GM06990 (cell line): ENCODE results near the gene WNT4.

Source experiments
- DNase-seq: peaks from one replicate; pipeline ENCODE4 v3.0.0-alpha.2; 2011; ENCODE audit not compliant: insufficient read length; ENCODE audit errors: extremely low read depth
- H3K27me3 ChIP-seq: replicated peaks from 2 replicates; pipeline ENCODE4 v1.6.0; 2011; ENCODE audit warnings: low read length; ENCODE audit not compliant: control insufficient read depth, insufficient read depth
- H3K36me3 ChIP-seq: 2 replicates; pipeline ENCODE4 v1.5.1; 2011; ENCODE audit warnings: low read length; ENCODE audit not compliant: control insufficient read depth, insufficient read depth
- H3K4me3 ChIP-seq: replicated peaks from 2 replicates; pipeline ENCODE4 v1.5.1; 2011; ENCODE audit warnings: low read depth, mild to moderate bottlenecking, control low read depth, low read length
- TF ChIP-seq, protein P1 (sequence below): IDR thresholded peaks from 2 replicates; pipeline ENCODE4 v1.5.1; 2011; ENCODE audit warnings: low read length, control low read depth, mild to moderate bottlenecking, inconsistent platforms; ENCODE audit not compliant: insufficient read depth, poor library complexity, severe bottlenecking

The WNT4 gene

DNA sequence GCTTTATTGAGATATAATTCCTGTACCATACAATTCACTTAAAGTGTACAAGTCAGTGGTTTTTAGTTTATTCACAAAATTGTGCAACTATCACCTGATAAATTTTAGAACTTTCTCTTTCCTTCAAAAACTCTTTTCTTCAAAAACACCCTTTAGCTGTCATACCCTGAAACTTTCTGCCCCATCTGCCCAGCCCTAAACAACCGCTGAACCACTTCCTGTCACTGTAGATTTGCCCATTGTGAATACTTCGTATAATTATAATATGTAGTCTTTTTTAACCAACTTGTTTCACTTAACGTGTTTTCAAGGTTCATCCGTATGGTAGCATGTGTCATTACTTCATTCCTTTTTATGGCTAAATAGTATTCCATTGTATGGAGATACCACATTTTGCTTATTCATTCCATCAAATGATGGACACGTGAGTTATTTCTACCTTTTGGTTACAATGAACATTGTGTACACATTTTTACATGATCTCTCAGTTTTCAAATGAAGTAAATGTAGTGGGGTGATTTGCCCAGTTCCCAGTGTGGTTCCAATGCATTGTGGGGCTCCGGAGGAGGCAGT is 37.9 kb downstream of the WNT4 start:
- TF ChIP-seq, protein P1, sequence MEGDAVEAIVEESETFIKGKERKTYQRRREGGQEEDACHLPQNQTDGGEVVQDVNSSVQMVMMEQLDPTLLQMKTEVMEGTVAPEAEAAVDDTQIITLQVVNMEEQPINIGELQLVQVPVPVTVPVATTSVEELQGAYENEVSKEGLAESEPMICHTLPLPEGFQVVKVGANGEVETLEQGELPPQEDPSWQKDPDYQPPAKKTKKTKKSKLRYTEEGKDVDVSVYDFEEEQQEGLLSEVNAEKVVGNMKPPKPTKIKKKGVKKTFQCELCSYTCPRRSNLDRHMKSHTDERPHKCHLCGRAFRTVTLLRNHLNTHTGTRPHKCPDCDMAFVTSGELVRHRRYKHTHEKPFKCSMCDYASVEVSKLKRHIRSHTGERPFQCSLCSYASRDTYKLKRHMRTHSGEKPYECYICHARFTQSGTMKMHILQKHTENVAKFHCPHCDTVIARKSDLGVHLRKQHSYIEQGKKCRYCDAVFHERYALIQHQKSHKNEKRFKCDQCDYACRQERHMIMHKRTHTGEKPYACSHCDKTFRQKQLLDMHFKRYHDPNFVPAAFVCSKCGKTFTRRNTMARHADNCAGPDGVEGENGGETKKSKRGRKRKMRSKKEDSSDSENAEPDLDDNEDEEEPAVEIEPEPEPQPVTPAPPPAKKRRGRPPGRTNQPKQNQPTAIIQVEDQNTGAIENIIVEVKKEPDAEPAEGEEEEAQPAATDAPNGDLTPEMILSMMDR = no peak
- no peaks in the 10 kb centered on the region for H3K27me3 ChIP-seq
- peaks cover 14% of the 10 kb centered on the region for H3K36me3 ChIP-seq

DNA sequence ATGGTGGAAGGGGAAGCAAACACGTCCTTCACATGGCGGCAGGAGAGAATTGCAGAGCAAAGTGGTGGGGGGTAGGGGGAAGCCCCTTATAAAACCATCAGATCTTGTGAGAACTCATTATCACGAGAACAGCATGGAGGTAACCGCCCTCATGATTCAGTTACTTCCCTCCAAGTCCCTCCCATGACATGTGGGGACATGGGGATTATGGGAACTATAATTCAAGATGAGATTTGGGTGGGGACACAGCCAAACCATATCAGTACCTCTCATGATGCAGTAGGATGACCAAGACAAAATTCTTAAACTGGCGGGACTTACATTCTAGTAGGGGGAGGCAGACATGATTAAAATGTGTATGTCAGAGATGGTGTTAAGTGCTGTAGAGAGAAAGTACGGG is 38.8 kb downstream of the WNT4 start:
- TF ChIP-seq, protein P1 = no peak
- Histone ChIP-seq H3K4me3 (no peak overlapping the region), H3K27me3 (no peaks in the 10 kb centered on the region), H3K36me3 (peaks cover 14% of the 10 kb centered on the region)
- DNase-seq = no peak

More for the DNA sequence above, 37.9 kb downstream of the WNT4 start:
- H3K4me3 ChIP-seq = no peak overlapping the region
- no peak for DNase-seq

DNA sequence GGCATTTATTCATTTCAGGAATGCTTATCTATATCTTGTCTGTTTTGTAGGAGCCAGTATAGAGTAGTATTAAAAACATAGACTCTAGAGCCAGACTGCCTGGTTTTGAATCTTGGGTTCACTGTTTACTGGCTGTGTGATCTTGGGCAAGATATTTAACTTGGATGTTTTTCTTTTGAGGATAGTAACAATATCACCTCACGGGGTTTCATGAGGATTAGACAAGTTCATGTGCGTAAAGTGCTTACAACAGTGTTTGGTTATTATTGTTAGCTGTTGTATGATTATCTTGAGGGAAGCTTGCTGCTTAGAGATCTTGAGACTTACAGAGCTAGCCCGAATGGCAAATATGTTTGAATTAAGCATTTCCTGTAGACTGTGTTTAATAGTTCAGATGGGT is 40.2 kb downstream of the WNT4 start:
- peaks cover 13% of the 10 kb centered on the region for H3K36me3 ChIP-seq
- no peak for DNase-seq
- H3K27me3 ChIP-seq = no peaks in the 10 kb centered on the region
- TF ChIP-seq, protein P1 = no peak
- no peak overlapping the region for H3K4me3 ChIP-seq

DNA sequence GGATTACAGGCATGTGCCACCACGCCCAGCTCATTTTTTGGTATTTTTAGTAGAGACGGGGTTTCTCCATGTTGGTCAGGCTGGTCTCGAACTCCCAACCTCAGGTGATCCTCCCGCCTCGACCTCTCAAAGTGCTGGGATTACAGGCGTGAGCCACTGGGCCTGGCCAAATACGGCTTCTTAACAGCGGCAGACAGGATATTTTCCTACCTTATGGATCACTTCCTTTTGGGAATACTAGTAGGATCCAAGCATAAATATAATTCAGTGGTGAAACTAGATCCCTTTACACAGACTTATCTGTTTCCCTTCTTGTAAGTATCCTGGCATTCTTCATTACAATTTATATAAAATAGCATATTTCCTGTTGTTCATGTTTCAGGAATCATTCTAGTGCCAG is 40.9 kb downstream of the WNT4 start:
- TF ChIP-seq, protein P1 = no peak
- no peak overlapping the region for H3K4me3 ChIP-seq
- DNase-seq = no peak
- peaks cover 12% of the 10 kb centered on the region for H3K36me3 ChIP-seq
- H3K27me3 ChIP-seq = no peaks in the 10 kb centered on the region

DNA sequence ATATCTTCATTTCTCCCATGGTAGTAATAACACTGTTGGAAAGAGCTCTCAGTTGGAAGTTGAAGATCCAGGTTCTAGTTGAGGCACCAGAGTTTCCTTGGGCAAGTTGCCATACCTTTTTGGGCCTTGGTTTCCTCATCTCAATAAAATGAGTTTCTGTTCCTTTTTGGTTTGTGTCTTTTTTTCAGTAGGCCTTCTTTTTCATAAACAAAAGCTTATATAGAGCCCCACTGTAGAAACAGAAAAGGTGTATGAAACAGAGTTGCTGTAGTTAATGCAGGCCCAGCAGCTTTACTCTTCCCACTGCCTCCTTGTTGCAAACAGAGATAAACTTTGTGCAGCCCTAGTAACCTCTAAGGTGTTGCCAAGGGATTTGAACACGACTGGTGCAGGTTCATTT is 41.7 kb downstream of the WNT4 start:
- H3K36me3 ChIP-seq = peaks cover 15% of the 10 kb centered on the region

DNA sequence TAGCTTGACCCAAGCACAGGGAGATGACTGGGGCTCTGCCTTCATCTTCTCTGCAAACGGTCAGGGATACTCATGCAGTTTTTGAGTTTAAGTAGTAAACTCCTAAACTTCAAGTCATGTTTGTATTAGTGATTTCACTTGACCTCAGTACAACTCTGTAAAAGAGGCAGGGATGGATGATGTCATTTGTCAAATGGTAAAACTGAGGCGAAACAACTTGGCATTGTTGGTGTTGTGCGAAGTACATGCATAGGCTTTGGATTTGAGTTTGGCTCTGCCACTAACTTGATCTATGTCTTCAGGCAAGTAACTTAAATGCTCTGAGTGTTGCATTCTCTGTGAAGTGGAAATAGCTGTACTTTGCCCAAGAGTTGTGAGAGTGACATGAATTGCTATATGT is 42.7 kb downstream of the WNT4 start:
- Histone ChIP-seq H3K27me3 (no peaks in the 10 kb centered on the region), H3K4me3 (no peak overlapping the region), H3K36me3 (peaks cover 16% of the 10 kb centered on the region)
- TF ChIP-seq, protein P1 = no peak
- DNase-seq = no peak

More for the DNA sequence above, 41.7 kb downstream of the WNT4 start:
- TF ChIP-seq, protein P1 = no peak
- H3K4me3 ChIP-seq = no peak overlapping the region
- H3K27me3 ChIP-seq = no peaks in the 10 kb centered on the region
- DNase-seq = no peak
